Ectodermal cell (in vitro differentiated cells): ENCODE measurements around the gene SPAG9. TPM values are rescaled to one million over a fixed set of nuclear protein-coding genes. Genes with fewer than 3 reads are reported as not detected.

Experiments used
- H3K27ac ChIP-seq: 2 replicates; pipeline ENCODE4 v1.7.0; 2013; ENCODE audit warnings: mild to moderate bottlenecking, low read depth, low read length; ENCODE audit not compliant: insufficient read depth, poor library complexity, severe bottlenecking
- H3K27me3 ChIP-seq: 2 replicates; pipeline ENCODE4 v1.7.0; 2013; ENCODE audit warnings: mild to moderate bottlenecking, low read length; ENCODE audit not compliant: insufficient read depth, control insufficient read depth, poor library complexity, severe bottlenecking
- H3K36me3 ChIP-seq: one replicate; pipeline ENCODE4 v1.7.0; 2013; ENCODE audit warnings: low read length; ENCODE audit not compliant: control insufficient read depth, insufficient read depth
- H3K4me1 ChIP-seq: one replicate; pipeline ENCODE4 v1.7.0; 2013; ENCODE audit warnings: low read length; ENCODE audit not compliant: control insufficient read depth, insufficient read depth
- H3K4me3 ChIP-seq: 2 replicates; pipeline ENCODE4 v1.7.0; 2013; ENCODE audit warnings: low read depth, low read length, control low read depth; ENCODE audit not compliant: insufficient read depth
- H3K9me3 ChIP-seq: 2 replicates; pipeline ENCODE4 v1.7.0; 2013; ENCODE audit warnings: mild to moderate bottlenecking, low read length, moderate library complexity; ENCODE audit not compliant: control insufficient read depth
- WGBS, 2 experiments: methylation state at CpG; one replicate each; pipeline ENCODE4 v1.1.7; 2013; ENCODE audit warnings: missing lambda C conversion rate in 2 of 2; 5-methylcytosine and 5-hydroxymethylcytosine counted together
- polyA plus RNA-seq, 4 experiments: library from polyadenylated mRNA; stranded (reverse); fragments of 50-300 nt; gene quantifications; one replicate each; pipeline ENCODE4 v1.2.3, GENCODE V29; 2013

The SPAG9 gene, protein sequence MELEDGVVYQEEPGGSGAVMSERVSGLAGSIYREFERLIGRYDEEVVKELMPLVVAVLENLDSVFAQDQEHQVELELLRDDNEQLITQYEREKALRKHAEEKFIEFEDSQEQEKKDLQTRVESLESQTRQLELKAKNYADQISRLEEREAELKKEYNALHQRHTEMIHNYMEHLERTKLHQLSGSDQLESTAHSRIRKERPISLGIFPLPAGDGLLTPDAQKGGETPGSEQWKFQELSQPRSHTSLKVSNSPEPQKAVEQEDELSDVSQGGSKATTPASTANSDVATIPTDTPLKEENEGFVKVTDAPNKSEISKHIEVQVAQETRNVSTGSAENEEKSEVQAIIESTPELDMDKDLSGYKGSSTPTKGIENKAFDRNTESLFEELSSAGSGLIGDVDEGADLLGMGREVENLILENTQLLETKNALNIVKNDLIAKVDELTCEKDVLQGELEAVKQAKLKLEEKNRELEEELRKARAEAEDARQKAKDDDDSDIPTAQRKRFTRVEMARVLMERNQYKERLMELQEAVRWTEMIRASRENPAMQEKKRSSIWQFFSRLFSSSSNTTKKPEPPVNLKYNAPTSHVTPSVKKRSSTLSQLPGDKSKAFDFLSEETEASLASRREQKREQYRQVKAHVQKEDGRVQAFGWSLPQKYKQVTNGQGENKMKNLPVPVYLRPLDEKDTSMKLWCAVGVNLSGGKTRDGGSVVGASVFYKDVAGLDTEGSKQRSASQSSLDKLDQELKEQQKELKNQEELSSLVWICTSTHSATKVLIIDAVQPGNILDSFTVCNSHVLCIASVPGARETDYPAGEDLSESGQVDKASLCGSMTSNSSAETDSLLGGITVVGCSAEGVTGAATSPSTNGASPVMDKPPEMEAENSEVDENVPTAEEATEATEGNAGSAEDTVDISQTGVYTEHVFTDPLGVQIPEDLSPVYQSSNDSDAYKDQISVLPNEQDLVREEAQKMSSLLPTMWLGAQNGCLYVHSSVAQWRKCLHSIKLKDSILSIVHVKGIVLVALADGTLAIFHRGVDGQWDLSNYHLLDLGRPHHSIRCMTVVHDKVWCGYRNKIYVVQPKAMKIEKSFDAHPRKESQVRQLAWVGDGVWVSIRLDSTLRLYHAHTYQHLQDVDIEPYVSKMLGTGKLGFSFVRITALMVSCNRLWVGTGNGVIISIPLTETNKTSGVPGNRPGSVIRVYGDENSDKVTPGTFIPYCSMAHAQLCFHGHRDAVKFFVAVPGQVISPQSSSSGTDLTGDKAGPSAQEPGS (N-terminal part only)
- polyA plus RNA-seq (2013, experiment 1 of 4): 82.7 TPM
- polyA plus RNA-seq (2013, experiment 2 of 4): 87.8 TPM
- polyA plus RNA-seq (2013, experiment 3 of 4): 75.0 TPM
- 98.5 TPM for polyA plus RNA-seq (2013, experiment 4 of 4)

DNA sequence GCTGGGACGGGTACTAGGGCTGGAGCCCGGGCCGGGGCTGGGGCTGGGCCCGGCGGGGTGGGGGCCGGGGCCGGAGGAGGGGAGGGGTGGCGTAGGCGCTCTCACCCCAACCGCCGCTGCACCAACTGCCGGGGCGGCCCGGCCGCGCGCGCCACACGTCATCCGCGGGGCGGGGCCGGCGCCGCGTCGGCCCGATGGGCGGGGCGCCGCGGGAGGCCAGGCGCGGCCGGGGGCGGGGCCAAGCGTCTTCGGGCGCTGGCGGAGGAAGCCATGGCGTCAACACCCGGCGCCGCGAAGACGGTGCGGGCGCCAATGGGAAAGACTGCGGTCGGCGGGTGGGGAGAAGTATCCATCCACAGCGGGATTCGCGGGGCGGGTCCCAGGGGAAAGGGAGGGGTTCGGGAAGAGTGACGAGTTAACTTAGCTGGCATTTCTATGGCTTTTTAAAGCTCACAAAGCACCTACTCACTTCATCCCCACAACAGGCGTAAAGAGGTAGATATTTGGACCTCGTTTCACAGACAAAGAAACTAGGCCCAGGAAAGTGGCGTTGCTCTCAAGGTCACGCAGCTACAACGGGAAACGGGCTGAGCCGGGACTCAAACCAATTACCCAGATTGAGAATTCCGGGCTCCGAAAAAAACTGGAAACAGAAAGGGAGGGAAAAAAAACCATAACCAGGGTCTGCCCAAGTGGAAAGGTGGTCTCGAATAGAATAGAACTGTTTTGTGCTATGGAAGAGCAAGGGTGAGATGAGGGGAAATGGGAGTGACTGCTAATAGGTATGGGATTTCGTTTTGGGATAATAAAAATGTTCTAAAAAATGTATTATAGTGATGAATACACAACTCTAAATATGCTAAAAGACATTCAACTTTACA lies at the start of gene SPAG9:
Gene SPAG9, minus strand, starts transcription at position 130 of the 881 bp plus-strand sequence. CDS start 212 bp downstream, outside the sequence.
- Histone ChIP-seq H3K27ac (peak within 1 kb of the TSS; percentile 85), H3K4me3 (peak within 1 kb of the TSS; percentile 91), H3K9me3 (no peaks in the 10 kb centered on the region), H3K27me3 (peaks cover 8% of the 10 kb centered on the region), H3K4me1 (peaks cover 11% of the 10 kb centered on the region), H3K36me3 (no peaks in the 10 kb centered on the region)
- 0 to 1% methylated on average over 67 to 68 of the region's 68 CpGs for WGBS, 2 experiments

DNA sequence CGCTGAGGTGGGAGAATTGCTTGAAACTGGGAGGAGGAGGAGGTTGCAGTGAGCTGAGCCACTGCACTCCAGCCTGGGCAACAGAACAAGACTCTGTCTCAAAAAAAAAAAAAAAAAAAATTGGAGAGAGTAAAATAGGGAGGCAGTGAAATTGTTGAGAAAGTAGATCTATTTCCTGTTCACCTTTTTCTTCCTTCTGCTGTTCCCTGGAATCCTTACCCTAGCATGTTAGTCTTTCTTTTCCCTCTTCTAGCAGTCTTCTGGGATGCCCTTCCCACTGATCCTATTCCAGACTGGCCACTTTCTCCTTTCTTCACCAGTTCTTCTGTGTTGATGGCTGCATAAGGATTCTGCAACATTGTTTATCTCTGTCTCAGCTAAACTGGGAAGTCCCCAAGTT lies 48.7 kb upstream of the SPAG9 start:
- WGBS, 2 experiments: 92 to 100% methylated on average over 1 of the region's 1 CpG
- Histone ChIP-seq H3K9me3 (no peaks in the 10 kb centered on the region), H3K36me3 (peaks cover 5% of the 10 kb centered on the region)

DNA sequence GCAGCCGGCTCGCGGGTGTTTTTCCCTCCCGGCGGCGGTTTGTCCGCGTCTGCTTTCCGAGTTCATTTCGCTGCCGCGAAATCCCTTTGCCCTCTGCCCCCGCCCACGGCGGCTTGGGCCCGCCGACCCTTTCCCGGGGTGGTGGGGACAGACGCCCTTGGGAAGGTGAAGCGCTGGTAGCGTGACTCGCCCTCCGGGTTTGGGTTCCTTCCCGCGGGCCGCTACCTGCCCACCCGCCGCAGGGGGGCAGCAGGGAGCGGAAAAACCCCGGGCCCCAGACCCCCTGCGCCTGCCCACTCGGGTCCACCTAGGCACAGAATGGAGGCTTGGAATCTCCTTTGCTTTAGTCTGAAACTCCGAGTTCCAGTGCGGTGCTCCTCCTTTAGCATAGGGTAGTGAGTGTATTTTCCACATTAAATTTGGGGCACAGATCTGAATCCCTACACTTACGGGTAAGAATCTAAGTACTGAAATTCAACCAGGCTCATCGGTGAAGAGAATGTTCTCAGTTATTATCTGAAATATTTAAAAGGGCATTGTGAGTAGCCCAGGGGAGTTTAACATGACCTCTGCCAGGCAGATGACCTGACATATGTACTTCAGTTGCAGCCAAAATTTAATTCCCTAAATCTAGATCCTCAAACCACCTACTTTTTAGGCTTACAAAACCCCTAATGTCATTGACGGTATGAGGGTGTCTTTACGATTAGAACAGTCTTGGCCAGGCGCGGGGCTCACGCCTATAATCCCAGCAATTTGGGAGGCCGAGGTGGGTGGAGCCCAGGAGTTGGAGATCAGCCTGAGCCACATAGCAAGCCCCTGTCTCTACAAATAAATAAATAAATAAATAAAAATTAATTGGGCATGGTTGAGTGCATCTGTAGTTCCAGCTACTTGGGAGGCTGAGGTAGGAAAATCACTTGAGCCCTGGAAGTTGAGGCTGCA lies 46.6 kb upstream of the SPAG9 start:
- H3K27ac ChIP-seq: no peak overlapping the region
- H3K4me3 ChIP-seq: peak overlapping the region; percentile 81
- peaks cover 6% of the 10 kb centered on the region for H3K4me1 ChIP-seq
- H3K9me3 ChIP-seq: no peaks in the 10 kb centered on the region
- 15% methylated on average over 42 of the region's 42 CpGs for WGBS, 2 experiments
- H3K27me3 ChIP-seq: no peaks in the 10 kb centered on the region
- peaks cover 10% of the 10 kb centered on the region for H3K36me3 ChIP-seq

More for the DNA sequence above, 48.7 kb upstream of the SPAG9 start:
- peaks cover 6% of the 10 kb centered on the region for H3K4me1 ChIP-seq
- H3K27me3 ChIP-seq: no peaks in the 10 kb centered on the region
- H3K4me3 ChIP-seq: no peak overlapping the region
- H3K27ac ChIP-seq: no peak overlapping the region

- Histone ChIP-seq H3K4me3 (peak within 1 kb of the TSS; percentile 81), H3K27ac (no peak within 1 kb of the TSS), H3K4me1 (peaks cover 6% of the 10 kb centered on the region), H3K27me3 (no peaks in the 10 kb centered on the region), H3K36me3 (peaks cover 12% of the 10 kb centered on the region), H3K9me3 (no peaks in the 10 kb centered on the region)
- WGBS, 2 experiments: 0% methylated on average over 98 of the region's 98 CpGs
Observed at GRCh38 chr17:51166198-51166986, 45.7 kb upstream of the SPAG9 start, which contains the start of gene NME2. Gene NME2, plus strand, starts transcription at chr17:51166411. Its CDS starts 420 bp downstream, at chr17:51166831.

DNA sequence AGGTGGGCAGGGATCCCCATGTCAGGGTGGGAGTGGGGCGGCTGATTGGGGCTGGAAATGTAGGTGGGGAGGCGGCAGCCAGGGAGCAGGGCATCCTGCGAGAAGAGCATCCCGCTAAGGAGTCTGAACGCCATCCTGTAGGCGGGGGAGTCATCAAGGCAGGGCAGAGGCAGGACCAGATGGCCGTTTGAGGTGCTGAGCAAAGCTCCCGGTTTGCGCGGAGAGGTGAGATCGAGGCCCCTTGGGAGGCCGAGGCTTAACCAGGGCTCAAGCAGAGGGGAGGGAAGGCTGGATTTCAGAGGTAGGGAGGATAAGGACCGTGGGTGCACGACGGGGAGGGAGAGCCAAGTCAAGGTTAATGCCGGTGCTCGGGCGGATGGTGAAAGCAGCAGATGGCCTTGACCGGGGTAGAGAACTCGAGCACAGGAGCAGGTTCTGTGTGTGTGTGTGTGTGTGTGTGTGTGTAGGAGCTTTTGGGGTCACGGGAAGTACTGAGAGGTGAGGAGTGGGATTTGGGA lies 45.1 kb upstream of the SPAG9 start:
- Histone ChIP-seq H3K27me3 (no peaks in the 10 kb centered on the region), H3K9me3 (no peaks in the 10 kb centered on the region), H3K4me3 (peak overlapping the region; percentile 81), H3K27ac (no peak overlapping the region), H3K36me3 (peaks cover 16% of the 10 kb centered on the region), H3K4me1 (peaks cover 6% of the 10 kb centered on the region)
- 4 to 5% methylated on average over 21 of the region's 21 CpGs for WGBS, 2 experiments

GRCh38 chr17:51164911-51165679 lies 44.4 kb upstream of the SPAG9 start:
- Histone ChIP-seq H3K4me1 (peaks cover 6% of the 10 kb centered on the region), H3K27me3 (no peaks in the 10 kb centered on the region), H3K36me3 (peaks cover 19% of the 10 kb centered on the region), H3K27ac (no peak overlapping the region), H3K4me3 (peak overlapping the region; percentile 81), H3K9me3 (no peaks in the 10 kb centered on the region)
- 55 to 58% methylated on average over 16 of the region's 16 CpGs for WGBS, 2 experiments

GRCh38 chr17:51161541-51161940 lies 40.9 kb upstream of the SPAG9 start:
- no peaks in the 10 kb centered on the region for H3K9me3 ChIP-seq
- peaks cover 6% of the 10 kb centered on the region for H3K4me1 ChIP-seq
- H3K4me3 ChIP-seq: no peak overlapping the region
- H3K27ac ChIP-seq: no peak overlapping the region
- H3K27me3 ChIP-seq: no peaks in the 10 kb centered on the region
- 89 to 91% methylated on average over 3 of the region's 3 CpGs for WGBS, 2 experiments
- peaks cover 19% of the 10 kb centered on the region for H3K36me3 ChIP-seq
